Measurements from ENCODE around the gene L1TD1.
"Not testable (repeated sequence)": the region's sequence is repeated elsewhere in the genome, so short reads cannot be mapped to it uniquely, and the experiment has no call there.

DNA sequence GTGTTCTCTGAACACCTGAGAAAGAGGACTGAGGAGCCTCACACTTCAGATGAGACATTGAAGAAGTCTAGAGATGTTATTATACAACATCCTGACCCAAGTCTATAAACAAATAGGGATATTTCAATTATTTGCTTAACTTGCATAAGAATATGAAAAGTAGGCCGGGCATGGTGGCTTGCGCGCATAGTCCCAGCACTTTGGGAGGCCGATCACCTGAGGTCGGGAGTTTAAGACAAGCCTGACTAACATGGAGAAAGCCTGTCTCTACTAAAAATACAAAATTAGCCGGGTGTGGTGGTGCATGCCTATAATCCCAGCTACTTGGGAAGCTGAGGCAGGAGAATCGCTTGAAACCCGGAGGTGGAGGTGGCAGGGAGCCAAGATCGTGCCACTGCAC lies 25.8 kb downstream of the L1TD1 start:
- TF ChIP-seq, protein P1, sequence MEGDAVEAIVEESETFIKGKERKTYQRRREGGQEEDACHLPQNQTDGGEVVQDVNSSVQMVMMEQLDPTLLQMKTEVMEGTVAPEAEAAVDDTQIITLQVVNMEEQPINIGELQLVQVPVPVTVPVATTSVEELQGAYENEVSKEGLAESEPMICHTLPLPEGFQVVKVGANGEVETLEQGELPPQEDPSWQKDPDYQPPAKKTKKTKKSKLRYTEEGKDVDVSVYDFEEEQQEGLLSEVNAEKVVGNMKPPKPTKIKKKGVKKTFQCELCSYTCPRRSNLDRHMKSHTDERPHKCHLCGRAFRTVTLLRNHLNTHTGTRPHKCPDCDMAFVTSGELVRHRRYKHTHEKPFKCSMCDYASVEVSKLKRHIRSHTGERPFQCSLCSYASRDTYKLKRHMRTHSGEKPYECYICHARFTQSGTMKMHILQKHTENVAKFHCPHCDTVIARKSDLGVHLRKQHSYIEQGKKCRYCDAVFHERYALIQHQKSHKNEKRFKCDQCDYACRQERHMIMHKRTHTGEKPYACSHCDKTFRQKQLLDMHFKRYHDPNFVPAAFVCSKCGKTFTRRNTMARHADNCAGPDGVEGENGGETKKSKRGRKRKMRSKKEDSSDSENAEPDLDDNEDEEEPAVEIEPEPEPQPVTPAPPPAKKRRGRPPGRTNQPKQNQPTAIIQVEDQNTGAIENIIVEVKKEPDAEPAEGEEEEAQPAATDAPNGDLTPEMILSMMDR (IDR thresholded peaks at IDR 0.05): not testable (repeated sequence)
- TF ChIP-seq POLR2A (IDR thresholded peaks at IDR 0.05): not testable (repeated sequence)

Measured in testis (tissue), 2 donors.